H1 (cell line): ENCODE measurements around the gene ADGRB3.

ENCODE experiments used
- ASH2L ChIP-seq: fragments of 200-600, 300-600 bp; sonication (generic); IDR thresholded peaks from one replicate; pipeline ENCODE4 v1.7.1; 2017; ENCODE audit warnings: low read length
- CTCF ChIP-seq, 3 experiments: IDR thresholded peaks; 1 replicate in 2 of 3; 2 replicates in 1 of 3; pipeline versions ENCODE4 v1.5.1 to v1.6.1; 2011; ENCODE audit warnings: low read length in 3 of 3, mild to moderate bottlenecking in 3 of 3, inconsistent platforms in 2 of 3, low read depth in 1 of 3, moderate library complexity in 1 of 3; ENCODE audit not compliant: insufficient read depth in 1 of 3; ENCODE audit errors: control extremely low read depth in 1 of 3
- EGR1 ChIP-seq: IDR thresholded peaks from 2 replicates; pipeline ENCODE4 v1.6.1; 2011; ENCODE audit warnings: low read depth, low read length, borderline replicate concordance
- GABPA ChIP-seq: IDR thresholded peaks from 2 replicates; pipeline ENCODE4 v1.6.1; 2011; ENCODE audit warnings: mild to moderate bottlenecking, low read length, moderate library complexity, borderline replicate concordance; ENCODE audit not compliant: insufficient read depth
- JUN ChIP-seq: IDR thresholded peaks from 2 replicates; pipeline ENCODE4 v1.6.1; 2011; ENCODE audit warnings: low read depth, mild to moderate bottlenecking, improper control_type of control experiment, low read length
- POLR2A ChIP-seq, 2 experiments: IDR thresholded peaks; 1 replicate in 1 of 2; 2 replicates in 1 of 2; pipeline ENCODE4 v1.6.1; 2011; ENCODE audit warnings: low read depth in 2 of 2, low read length in 2 of 2, mild to moderate bottlenecking in 2 of 2; ENCODE audit errors: control extremely low read depth in 1 of 2
- RFX5 ChIP-seq: IDR thresholded peaks from 2 replicates; pipeline ENCODE4 v1.6.1; 2011; ENCODE audit warnings: low read depth, low read length, improper control_type of control experiment, borderline replicate concordance
- USF2 ChIP-seq: IDR thresholded peaks from 2 replicates; pipeline ENCODE4 v1.6.1; 2011; ENCODE audit warnings: low read length, improper control_type of control experiment

- TF ChIP-seq GABPA, result no peak
- no peak for TF ChIP-seq JUN
- TF ChIP-seq CTCF (IDR thresholded peaks at IDR 0.05; ENCODE audit: control extremely low read depth in 1 of 3, insufficient read depth in 1 of 3, low read depth in 1 of 3, low read length in 3 of 3), result no peak
- no peak for TF ChIP-seq RFX5
- TF ChIP-seq ASH2L, result no peak
- TF ChIP-seq USF2, result no peak
- no peak for TF ChIP-seq EGR1
- TF ChIP-seq POLR2A (IDR thresholded peaks at IDR 0.05; ENCODE audit: control extremely low read depth in 1 of 2, low read depth in 2 of 2, low read length in 2 of 2), result no peak
Observed at GRCh38 chr6:69305456-69305855, 670.4 kb downstream of the ADGRB3 start.
